ENCODE data around the gene NSUN4. TPM values are rescaled to one million over a fixed set of nuclear protein-coding genes. Genes with fewer than 3 reads are reported as not detected.

The NSUN4 gene
- total and polyA plus RNA-seq, 9 of the 15 experiments (the other 6 are each of a cell fraction or from before 2014, with no cell fraction given): 33.4 to 60.2 (median 46.3) TPM

DNA sequence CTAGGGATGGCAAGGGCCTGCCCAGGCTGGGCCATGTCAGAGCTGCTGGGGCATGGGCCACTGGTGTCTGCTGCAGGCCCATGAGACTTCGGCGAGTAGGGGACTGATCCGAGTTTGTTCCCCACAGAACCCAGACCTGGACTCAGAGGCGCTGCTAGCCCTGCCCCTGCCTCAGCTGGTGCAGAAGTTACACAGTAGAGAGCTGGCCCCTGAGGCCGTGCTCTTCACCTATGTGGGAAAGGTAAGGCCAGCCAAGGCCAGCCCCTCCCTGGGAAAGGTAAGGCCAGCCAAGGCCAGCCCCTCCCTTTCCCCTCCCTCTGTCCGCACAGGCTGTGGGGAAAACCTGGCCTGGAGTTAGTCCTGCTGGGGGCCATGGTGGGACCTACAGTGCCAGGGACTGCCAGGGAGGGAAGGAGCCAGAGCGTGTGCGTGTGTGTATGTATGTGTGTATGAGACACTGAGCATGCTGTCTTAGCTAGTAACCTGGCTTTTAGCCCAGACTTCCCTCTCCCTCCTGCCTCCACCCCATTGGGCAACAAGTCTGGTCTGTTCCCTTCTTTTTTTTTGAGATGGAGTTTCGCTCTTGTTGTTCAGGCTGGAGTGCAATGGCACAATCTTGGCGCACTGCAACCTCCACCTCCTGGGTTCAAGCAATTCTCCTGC is 61.5 kb downstream of the NSUN4 start (continued):
- TF ChIP-seq ZBTB40 (IDR thresholded peaks at IDR 0.05): peak; percentile 38; the same call in 1 of the 2 replicates
- TF ChIP-seq ZBTB40 (CRISPR knock-in tag; IDR thresholded peaks at IDR 0.05): no peak
- TF ChIP-seq ZNF395 (CRISPR knock-in tag; IDR thresholded peaks at IDR 0.05): no peak
- TF ChIP-seq FOXJ2 (tag; IDR thresholded peaks at IDR 0.05): no peak
- no peak for TF ChIP-seq ZC3H11A (IDR thresholded peaks at IDR 0.05; ENCODE audit: low read depth, low read length)
- peak; percentile 44; the same call in 1 of the 2 replicates for TF ChIP-seq KAT7 (CRISPR knock-in tag; IDR thresholded peaks at IDR 0.05; ENCODE audit: borderline replicate concordance)
- TF ChIP-seq GABPB1 (CRISPR knock-in tag; IDR thresholded peaks at IDR 0.05): peak; percentile 44; the same call in 1 of the 2 replicates
- TF ChIP-seq NONO (IDR thresholded peaks at IDR 0.05; ENCODE audit: low read depth in 2 of 2, low read length in 1 of 2): peak in 1 of 2 experiments; percentile 31; a peak in 1 of 4 replicates
- TF ChIP-seq ZBTB7A (IDR thresholded peaks at IDR 0.05; ENCODE audit: borderline replicate concordance, control insufficient read depth, low read depth, low read length): peak; percentile 60; the same call in 1 of the 2 replicates
- no peak for TF ChIP-seq FOXA3 (CRISPR knock-in tag; conservative IDR thresholded peaks at IDR 0.05 in 1 of 2, IDR thresholded peaks at IDR 0.05 in 1 of 2)
- peak; percentile 83 for TF ChIP-seq CEBPB (tag; IDR thresholded peaks at IDR 0.05)
- TF ChIP-seq, protein P1, sequence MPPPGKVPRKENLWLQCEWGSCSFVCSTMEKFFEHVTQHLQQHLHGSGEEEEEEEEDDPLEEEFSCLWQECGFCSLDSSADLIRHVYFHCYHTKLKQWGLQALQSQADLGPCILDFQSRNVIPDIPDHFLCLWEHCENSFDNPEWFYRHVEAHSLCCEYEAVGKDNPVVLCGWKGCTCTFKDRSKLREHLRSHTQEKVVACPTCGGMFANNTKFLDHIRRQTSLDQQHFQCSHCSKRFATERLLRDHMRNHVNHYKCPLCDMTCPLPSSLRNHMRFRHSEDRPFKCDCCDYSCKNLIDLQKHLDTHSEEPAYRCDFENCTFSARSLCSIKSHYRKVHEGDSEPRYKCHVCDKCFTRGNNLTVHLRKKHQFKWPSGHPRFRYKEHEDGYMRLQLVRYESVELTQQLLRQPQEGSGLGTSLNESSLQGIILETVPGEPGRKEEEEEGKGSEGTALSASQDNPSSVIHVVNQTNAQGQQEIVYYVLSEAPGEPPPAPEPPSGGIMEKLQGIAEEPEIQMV (tag; conservative IDR thresholded peaks at IDR 0.05; ENCODE audit: low read depth): no peak
- peak; percentile 25; the same call in 1 of the 2 replicates for TF ChIP-seq BCOR (IDR thresholded peaks at IDR 0.05)
- peak; percentile 42 for TF ChIP-seq NFIC (IDR thresholded peaks at IDR 0.05)
- no peak for TF ChIP-seq RFX1 (IDR thresholded peaks at IDR 0.05)
